GM10266 (cell line): ENCODE measurements around the gene ZYX.

Experiments used
- DNase-seq: peaks from one replicate; pipeline ENCODE4 v3.0.0; 2012; ENCODE audit errors: extremely low spot score
- CTCF ChIP-seq: IDR thresholded peaks from 2 replicates; pipeline ENCODE4 v1.5.1; 2012; ENCODE audit warnings: mild to moderate bottlenecking, low read depth; ENCODE audit not compliant: control insufficient read depth, insufficient read depth; ENCODE audit errors: missing control alignments

Gene ZYX

GRCh38 chr7:143363016-143363937, 17.9 kb upstream of the ZYX start:
- no peak for DNase-seq
- no peak for TF ChIP-seq CTCF

DNA sequence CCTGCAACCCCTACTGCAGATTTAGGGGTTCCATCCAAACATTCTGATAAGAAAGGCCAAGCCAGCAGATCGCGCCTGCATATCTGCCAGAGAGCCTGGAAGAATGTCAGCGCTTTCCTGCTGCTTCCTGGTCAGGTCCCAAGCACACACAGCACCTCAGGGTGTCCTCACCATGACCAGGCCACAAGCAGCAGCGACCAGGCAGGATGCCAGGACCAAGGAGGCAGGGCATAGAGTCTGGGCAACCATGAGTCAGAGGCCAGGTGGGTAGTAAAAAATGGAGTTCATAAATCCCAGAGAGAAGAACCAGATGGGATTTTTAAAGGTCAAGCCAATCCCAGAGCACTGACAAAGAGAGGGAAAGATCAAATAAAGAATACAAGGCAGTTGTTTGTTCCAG, 13.2 kb upstream of the ZYX start:
- no peak for DNase-seq
- no peak for TF ChIP-seq CTCF

DNA sequence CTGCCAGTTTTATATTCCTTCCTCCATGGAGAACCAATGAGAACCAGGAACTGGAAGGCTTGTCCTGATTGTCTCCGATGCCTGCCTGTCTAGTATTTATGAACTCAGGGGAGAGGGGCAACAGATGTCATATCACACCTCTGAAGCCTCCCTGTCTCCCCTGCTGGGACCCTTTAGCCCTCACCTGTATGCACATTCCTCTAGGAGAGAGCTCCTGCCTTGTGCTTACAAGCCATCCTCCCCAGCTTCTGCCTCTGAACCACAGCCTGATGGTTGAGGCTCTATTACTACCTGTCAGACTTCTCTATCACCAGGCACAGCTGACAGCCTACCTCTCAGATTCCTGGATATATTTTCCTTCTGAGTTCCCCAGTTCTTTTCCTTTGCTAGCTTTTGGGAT, 12.8 kb upstream of the ZYX start:
- no peak for TF ChIP-seq CTCF
- DNase-seq: no peak

DNA sequence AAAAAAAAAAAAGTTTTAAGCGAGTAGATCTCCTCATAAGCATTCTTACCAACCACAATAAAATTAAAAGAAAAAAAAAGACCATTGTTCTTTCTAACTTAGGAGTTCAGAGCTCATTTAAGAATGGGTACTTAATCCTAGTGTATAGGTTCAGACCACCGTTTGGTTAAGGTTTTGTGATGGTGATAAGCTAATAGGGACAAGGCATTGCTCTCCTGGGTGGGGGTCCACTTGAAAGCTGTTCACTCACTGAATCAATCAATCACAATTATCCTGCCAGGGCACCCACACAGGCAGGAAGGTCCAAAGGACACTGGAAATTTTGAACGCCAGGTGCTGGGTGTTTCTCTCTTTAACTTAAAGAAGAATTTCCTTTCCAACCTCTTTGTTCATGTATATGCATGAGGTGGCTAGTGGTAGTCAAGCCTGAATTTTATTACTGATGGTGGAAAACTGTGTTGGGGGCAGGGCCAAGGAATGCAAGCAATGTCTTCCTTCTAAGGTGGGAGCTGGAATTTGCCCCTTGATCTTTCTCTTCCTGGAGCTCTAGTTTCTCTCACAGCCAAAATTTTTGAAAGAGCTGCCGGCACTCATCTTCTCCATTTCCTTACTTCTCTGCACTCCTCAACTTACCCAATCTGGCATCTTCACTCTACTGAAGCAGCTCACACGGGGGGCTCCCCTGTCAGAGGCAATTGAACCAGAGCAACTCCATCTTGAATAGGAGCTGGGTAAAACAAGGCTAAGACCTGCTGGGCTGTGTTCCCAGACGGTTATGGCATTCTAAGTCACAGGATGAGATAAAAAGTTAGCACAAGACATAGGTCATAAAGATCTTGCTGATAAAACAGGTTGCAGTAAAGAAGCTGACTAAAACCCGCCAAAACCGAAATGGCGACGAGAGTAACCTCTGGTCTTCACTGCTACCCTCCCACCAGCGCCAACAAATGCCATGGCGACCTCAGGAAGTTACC, 11.2 kb upstream of the ZYX start:
- DNase-seq: no peak
- no peak for TF ChIP-seq CTCF

- no peak for DNase-seq
- no peak for TF ChIP-seq CTCF
These were observed 9.1 kb upstream of the ZYX start for GRCh38 chr7:143372070-143372469.

DNA sequence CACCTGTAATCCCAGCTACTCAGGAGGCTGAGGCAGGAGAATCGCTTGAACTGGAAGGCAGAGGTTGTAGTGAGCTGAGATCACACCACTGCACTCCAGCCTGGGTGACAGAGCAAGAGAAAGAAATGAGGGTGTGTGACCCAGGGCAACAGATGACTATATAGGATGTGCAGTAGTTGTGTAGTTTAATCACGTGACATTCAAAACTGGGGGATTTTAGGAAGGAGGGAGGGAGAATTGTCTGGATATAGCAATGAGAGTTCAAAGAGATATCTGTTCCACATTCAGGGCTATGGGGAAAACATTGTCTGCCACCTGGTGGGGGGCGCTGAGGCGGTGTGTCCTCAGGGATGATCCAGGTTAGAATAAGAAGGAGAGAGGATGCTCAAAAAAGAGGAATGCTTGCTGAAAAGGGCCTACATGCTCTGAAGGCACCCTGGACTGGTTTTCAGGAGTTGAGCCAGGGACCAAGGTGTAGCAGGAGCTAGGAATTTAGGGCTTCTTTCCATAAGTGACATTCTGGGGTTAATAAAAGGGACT, 7.8 kb upstream of the ZYX start:
- no peak for DNase-seq
- peak; percentile 5 for TF ChIP-seq CTCF
